Stomach (tissue), 9 donors: ENCODE measurements around the gene HNRNPA1. TPM values are rescaled to one million over a fixed set of nuclear protein-coding genes. Genes with fewer than 3 reads are reported as not detected.

ENCODE experiments used
- DNase-seq, 2 donors: peaks; one replicate each; pipeline versions ENCODE4 v3.0.0 to v3.0.0-alpha.2; 2013 to 2019
- H3K27ac ChIP-seq, 5 donors: fragments of 200-600 bp in 4 of 5; sonication (generic) in 4 of 5; one replicate each; pipeline ENCODE4 v1.5.1; 2013 to 2019; ENCODE audit warnings: mild to moderate bottlenecking in 1 of 5, moderate library complexity in 1 of 5
- H3K27me3 ChIP-seq, 3 donors: fragments of 200-600 bp; sonication (generic); one replicate each; pipeline ENCODE4 v1.5.1; 2017 to 2019; ENCODE audit warnings: mixed run types in 1 of 3
- H3K36me3 ChIP-seq, 4 donors: fragments of 200-600 bp; sonication (generic); 1 replicate in 3 of 4; 2 replicates in 1 of 4; pipeline ENCODE4 v1.5.1; 2016 to 2019
- H3K4me1 ChIP-seq, 4 donors: fragments of 200-600 bp; sonication (generic); one replicate each; pipeline ENCODE4 v1.5.1; 2016 to 2019
- H3K4me3 ChIP-seq, 4 donors: fragments of 200-600 bp; sonication (generic) in 3 of 4; one replicate each; pipeline ENCODE4 v1.5.1; 2016 to 2019; ENCODE audit warnings: mild to moderate bottlenecking in 1 of 4
- H3K9me3 ChIP-seq, 4 donors: fragments of 200-600 bp; sonication (generic); one replicate each; pipeline ENCODE4 v1.5.1; 2016 to 2019
- EP300 ChIP-seq: sonication (generic); formaldehyde crosslinking; IDR thresholded peaks from one replicate; pipeline ENCODE4 v1.6.1; 2017; ENCODE audit warnings: antibody characterized with exemption
- POLR2A ChIP-seq, 4 donors: fragments of 450-650 bp; IDR thresholded peaks; one replicate each; pipeline ENCODE4 v1.6.1; 2016; ENCODE audit warnings: antibody characterized with exemption in 4 of 4, control low read depth in 2 of 4, mild to moderate bottlenecking in 1 of 4, moderate library complexity in 1 of 4
- POLR2AphosphoS5 ChIP-seq, 3 donors: sonication (generic); formaldehyde crosslinking; IDR thresholded peaks; one replicate each; pipeline ENCODE4 v1.6.1; 2016; ENCODE audit warnings: antibody characterized with exemption in 3 of 3
- WGBS, 5 donors: extraction: QIAGEN DNeasy Blood & Tissue Kit in 3 of 5; methylation state at CpG; one replicate each; pipeline versions ENCODE4 v1.1.5 to v1.1.7; 2013 to 2018; 5-methylcytosine and 5-hydroxymethylcytosine counted together
- intact Hi-C: fragments of 100-400 bp; cut with DNase I; formaldehyde crosslinking; loops from one replicate; pipeline ENCODE4 v1.15.1; 2023; ENCODE audit warnings: low total_unique reads
- polyA plus RNA-seq, 3 donors: library from polyadenylated mRNA; stranded (reverse); fragments of 200-250 nt; gene quantifications; one replicate each; pipeline ENCODE4 v1.2.3, GENCODE V29; 2013
- total RNA-seq, 5 donors: library from RNA; depleted of rRNA; stranded (reverse); fragments of >200 nt; gene quantifications; one replicate each; pipeline versions ENCODE4 v1.1.0 to v1.2.3, GENCODE V29; 2014 to 2016
- TF ChIP-seq, protein P1 (sequence below), 7 experiments: fragments of 450-650 bp in 4 of 7; fragments of 200-600 bp in 3 of 7; sonication (generic) in 3 of 7; IDR thresholded peaks; one replicate each; pipeline ENCODE4 v1.5.1; 2016 to 2019; ENCODE audit warnings: antibody characterized with exemption in 7 of 7, control low read depth in 2 of 7, mild to moderate bottlenecking in 1 of 7
- donor health status: healthy with polysubstance abuse.
- donor health status: Bipolar disorder and iron deficiency.
- donor health status: healthy.

HNRNPA1 gene
- total and polyA plus RNA-seq, 8 donors, result 211 to 1,103 (median 623) TPM

DNA sequence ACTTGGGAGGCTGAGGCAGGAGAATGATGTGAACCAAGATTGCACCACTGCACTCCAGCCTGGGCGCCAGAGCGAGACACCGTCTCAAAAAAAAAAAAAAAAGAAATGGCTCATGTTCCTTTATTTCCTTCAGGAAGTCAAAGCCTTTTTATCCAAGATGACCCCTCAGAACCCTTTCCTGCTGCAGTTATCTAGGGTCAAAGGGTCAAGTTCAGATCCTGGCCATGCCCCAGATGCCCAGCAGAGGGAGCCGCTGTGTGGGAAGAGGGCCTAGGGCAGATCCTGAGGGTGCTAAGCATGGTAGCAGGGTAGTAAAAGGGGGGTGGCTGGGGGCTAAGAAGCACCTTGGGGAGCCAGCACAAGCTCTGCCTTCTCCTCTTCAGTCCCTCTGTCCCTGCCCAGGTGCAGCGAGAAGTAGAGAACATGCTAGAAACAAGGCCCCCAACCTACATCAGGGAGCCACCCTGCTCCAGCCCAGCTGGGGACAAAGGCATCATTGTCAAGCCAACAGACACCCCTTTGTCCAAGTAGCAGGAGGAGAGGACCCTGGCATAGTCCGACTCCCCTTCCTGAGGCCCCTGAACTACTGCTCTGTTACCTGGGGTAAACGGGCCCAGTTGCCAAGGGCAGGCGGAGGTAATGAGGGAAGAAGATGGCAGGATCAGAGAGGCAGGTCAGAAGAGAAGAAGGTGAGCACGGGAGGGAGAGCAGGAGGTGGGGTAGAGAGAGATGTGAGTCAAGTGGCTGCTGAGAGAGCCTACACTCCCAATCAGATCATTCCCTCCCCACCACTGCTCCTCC lies 13.8 kb downstream of the HNRNPA1 start:
- intact Hi-C loops, result loop anchor here (10.0 kb wide), 1 partner anchor 70 kb away; the partner anchor contains the start of gene GPR84

DNA sequence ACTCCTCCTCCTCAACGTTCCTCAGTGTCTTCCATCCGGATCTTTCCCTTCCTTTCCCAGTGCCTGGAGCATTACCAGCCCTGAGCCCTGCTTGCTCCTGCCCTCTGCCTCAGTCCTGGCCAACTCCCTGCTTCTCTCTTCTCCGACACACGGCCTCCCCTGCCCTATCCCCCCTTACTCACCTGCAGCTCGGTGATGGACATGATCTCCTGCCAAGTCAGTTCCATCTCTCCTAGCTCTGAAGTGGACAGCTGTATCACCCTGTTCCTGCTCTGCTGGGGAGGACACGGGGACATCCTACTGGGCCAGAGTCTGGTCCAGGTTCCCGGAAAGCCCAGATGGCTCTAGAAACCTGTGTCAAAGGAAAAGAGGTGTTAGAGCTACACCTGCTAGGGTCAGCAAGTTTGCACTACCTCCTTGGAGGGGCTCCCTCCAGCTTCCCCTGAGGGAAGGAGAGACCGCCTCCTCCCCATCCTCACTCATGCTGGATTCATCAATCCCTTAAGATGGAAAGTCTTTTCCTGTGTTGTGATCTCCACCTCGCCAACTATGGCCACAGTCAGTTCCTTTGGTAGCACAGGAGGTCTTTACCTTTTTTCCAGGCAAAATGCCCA lies 14.5 kb downstream of the HNRNPA1 start:
- H3K27me3 ChIP-seq, result peaks cover 0 to 22% (median 2%) of the 10 kb centered on the region in 3 donors
- TF ChIP-seq EP300 (no peak), POLR2AphosphoS5 (IDR thresholded peaks at IDR 0.05) (no peak), POLR2A (IDR thresholded peaks at IDR 0.05) (no peak)
- TF ChIP-seq, protein P1, sequence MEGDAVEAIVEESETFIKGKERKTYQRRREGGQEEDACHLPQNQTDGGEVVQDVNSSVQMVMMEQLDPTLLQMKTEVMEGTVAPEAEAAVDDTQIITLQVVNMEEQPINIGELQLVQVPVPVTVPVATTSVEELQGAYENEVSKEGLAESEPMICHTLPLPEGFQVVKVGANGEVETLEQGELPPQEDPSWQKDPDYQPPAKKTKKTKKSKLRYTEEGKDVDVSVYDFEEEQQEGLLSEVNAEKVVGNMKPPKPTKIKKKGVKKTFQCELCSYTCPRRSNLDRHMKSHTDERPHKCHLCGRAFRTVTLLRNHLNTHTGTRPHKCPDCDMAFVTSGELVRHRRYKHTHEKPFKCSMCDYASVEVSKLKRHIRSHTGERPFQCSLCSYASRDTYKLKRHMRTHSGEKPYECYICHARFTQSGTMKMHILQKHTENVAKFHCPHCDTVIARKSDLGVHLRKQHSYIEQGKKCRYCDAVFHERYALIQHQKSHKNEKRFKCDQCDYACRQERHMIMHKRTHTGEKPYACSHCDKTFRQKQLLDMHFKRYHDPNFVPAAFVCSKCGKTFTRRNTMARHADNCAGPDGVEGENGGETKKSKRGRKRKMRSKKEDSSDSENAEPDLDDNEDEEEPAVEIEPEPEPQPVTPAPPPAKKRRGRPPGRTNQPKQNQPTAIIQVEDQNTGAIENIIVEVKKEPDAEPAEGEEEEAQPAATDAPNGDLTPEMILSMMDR (IDR thresholded peaks at IDR 0.05), result no peak
- peak overlapping the region in 1 of 4 donors; percentile 18 for H3K4me3 ChIP-seq
- H3K27ac ChIP-seq, result no peak overlapping the region
- 79 to 84% (median 82%) methylated on average over 9 of the region's 9 CpGs for WGBS, 5 donors
- H3K9me3 ChIP-seq, result no peaks in the 10 kb centered on the region
- peaks cover 0 to 18% (median 0%) of the 10 kb centered on the region in 4 donors for H3K4me1 ChIP-seq
- no peaks in the 10 kb centered on the region for H3K36me3 ChIP-seq
- intact Hi-C loops, result loop anchor here (10.0 kb wide), 1 partner anchor 70 kb away; the partner anchor contains the start of gene GPR84
- DNase-seq, result no peak

More for the DNA sequence above, 13.8 kb downstream of the HNRNPA1 start:
- TF ChIP-seq, protein P1 (IDR thresholded peaks at IDR 0.05), result peak in 5 of 7 experiments; percentile 60 to 82 (median 77)
- no peak for TF ChIP-seq POLR2A (IDR thresholded peaks at IDR 0.05)
- peak in 1 of 3 donors; percentile 39 for TF ChIP-seq POLR2AphosphoS5 (IDR thresholded peaks at IDR 0.05)
- no peak for TF ChIP-seq EP300
- Histone ChIP-seq H3K4me3 (peak overlapping the region in 1 of 4 donors; percentile 18), H3K36me3 (no peaks in the 10 kb centered on the region), H3K27me3 (peaks cover 0 to 15% (median 0%) of the 10 kb centered on the region in 3 donors), H3K27ac (peak overlapping the region in 1 of 5 donors; percentile 35), H3K9me3 (no peaks in the 10 kb centered on the region), H3K4me1 (peaks cover 0 to 19% (median 0%) of the 10 kb centered on the region in 4 donors)
- 49 to 58% (median 53%) methylated on average over 9 of the region's 9 CpGs for WGBS, 5 donors
- DNase-seq, result peak; percentile 68 to 76

DNA sequence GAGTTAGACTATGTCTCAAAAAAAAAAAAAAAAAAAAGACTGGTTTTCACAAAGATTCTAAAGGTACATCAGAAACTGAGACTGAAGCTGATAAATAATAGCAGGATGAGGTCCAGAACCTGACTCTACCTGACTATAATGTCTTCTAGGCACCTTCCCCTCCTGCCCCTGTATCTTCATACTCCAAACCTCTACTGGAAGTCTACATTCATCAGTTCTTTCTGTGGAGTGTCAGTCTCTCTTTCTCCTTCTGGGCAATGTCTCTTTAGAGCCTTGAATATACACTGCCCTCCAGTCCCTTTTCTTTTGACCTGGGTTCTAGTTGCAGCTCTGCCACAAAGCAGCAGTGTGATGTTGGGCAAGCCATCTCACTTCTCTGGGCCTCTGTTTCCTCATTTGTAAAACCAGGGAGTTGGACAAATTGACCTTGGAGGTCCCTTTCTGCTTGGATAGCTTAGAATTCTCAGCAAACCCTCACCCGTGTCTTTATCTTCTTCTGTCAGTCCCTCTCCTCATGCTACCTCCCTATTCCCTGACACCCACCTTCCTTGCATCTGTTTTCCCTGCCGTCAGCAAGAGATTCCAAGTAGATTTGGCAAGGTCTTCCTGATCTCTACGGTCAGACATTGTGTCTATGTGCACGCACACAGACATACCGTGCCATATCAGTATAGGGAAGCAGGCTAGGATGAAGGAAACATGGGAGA lies 16.0 kb downstream of the HNRNPA1 start:
- H3K4me1 ChIP-seq, result peaks cover 8 to 29% (median 10%) of the 10 kb centered on the region in 4 donors
- H3K36me3 ChIP-seq, result no peaks in the 10 kb centered on the region
- H3K9me3 ChIP-seq, result no peaks in the 10 kb centered on the region
- 67 to 90% (median 76%) methylated on average over 5 of the region's 5 CpGs for WGBS, 5 donors
- DNase-seq, result no peak
- H3K27me3 ChIP-seq, result peaks cover 0 to 37% (median 7%) of the 10 kb centered on the region in 3 donors
- H3K27ac ChIP-seq, result peak overlapping the region in 1 of 5 donors; percentile 8
- intact Hi-C loops, result loop anchor here (10.0 kb wide), 1 partner anchor 68 kb away; the partner anchor contains the start of gene GPR84
- TF ChIP-seq EP300 (no peak), POLR2AphosphoS5 (IDR thresholded peaks at IDR 0.05) (no peak), POLR2A (IDR thresholded peaks at IDR 0.05) (no peak)
- TF ChIP-seq, protein P1 (IDR thresholded peaks at IDR 0.05), result no peak
- peak overlapping the region in 2 of 4 donors; percentile 5 to 6 for H3K4me3 ChIP-seq

DNA sequence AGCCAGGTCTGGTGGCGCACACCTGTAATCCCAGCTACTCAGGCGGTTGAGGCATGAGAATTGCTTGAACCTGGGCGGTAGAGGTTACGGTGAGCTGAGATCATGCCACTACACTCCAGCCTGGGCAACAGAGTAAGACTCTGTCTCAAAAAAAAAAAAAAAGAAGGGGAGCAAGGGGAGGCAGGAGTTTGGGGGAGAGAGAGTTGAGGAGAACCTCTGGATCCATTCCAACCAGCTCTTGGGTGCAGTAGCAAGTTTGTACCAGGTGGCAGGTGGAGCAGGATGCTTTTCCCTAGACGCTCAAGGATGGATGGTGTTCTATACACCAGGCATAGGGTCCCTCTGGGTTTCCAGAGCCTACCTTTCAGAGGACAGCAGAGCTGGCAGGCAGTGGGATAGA lies 18.4 kb downstream of the HNRNPA1 start:
- TF ChIP-seq POLR2AphosphoS5 (IDR thresholded peaks at IDR 0.05), result no peak
- no peak for TF ChIP-seq POLR2A (IDR thresholded peaks at IDR 0.05)
- H3K4me3 ChIP-seq, result peak overlapping the region in 1 of 4 donors; percentile 31
- H3K27ac ChIP-seq, result peak overlapping the region in 1 of 5 donors; percentile 5
- H3K27me3 ChIP-seq, result peaks cover 0 to 48% (median 7%) of the 10 kb centered on the region in 3 donors
- H3K36me3 ChIP-seq, result no peaks in the 10 kb centered on the region
- H3K4me1 ChIP-seq, result peaks cover 9 to 32% (median 13%) of the 10 kb centered on the region in 4 donors
- DNase-seq, result no peak
- WGBS, 5 donors, result 82 to 94% (median 86%) methylated on average over 5 of the region's 5 CpGs
- no peaks in the 10 kb centered on the region for H3K9me3 ChIP-seq
- intact Hi-C loops, result loop anchor here (10.0 kb wide), 1 partner anchor 66 kb away; the partner anchor contains the start of gene GPR84
